ENCODE results near the gene TBXT.

TBXT gene

GRCh38 chr6:166115609-166116008 is 52.0 kb downstream of the TBXT start:
- DNase-seq (ENCODE audit: low read depth, low spot score): no peak
- Histone ChIP-seq H3K9me3 (ENCODE audit: control insufficient read depth, insufficient read depth, low read length) (no peaks in the 10 kb centered on the region), H3K4me3 (ENCODE audit: low read length) (no peak overlapping the region), H3K27me3 (ENCODE audit: control insufficient read depth, insufficient read depth, low read length) (no peaks in the 10 kb centered on the region), H3K4me1 (ENCODE audit: control insufficient read depth, insufficient read depth, low read length) (no peaks in the 10 kb centered on the region), H3K36me3 (ENCODE audit: control insufficient read depth, insufficient read depth, low read length) (no peaks in the 10 kb centered on the region), H3K27ac (ENCODE audit: low read length) (no peak overlapping the region)

DNA sequence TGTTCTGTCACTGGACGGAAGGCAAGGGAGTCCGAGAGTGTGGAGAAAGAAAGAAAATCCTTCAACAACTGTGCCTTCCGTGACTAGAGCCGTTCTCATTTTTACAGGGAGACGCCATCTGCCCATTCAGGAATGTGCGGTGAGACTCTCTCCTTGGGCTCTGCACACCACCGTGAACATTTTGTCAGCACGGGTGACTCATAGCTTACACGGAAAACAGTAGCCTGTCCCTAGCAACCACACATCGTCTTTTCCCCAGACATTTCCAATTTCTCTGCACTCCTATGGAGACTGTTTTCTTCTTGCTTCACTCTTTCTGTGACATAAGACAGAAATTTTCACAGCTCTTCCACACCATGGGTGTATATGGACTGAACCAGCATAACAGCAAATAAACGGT is 55.1 kb downstream of the TBXT start:
- H3K27ac ChIP-seq (ENCODE audit: low read length): no peak overlapping the region
- no CpG with 5 or more reads among the region's 11 CpGs for WGBS (ENCODE audit: insufficient coverage, insufficient read length)
- no peak overlapping the region for H3K4me3 ChIP-seq (ENCODE audit: low read length)
- no peaks in the 10 kb centered on the region for H3K36me3 ChIP-seq (ENCODE audit: control insufficient read depth, insufficient read depth, low read length)
- H3K27me3 ChIP-seq (ENCODE audit: control insufficient read depth, insufficient read depth, low read length): no peaks in the 10 kb centered on the region
- no peaks in the 10 kb centered on the region for H3K4me1 ChIP-seq (ENCODE audit: control insufficient read depth, insufficient read depth, low read length)
- no peak for DNase-seq (ENCODE audit: low read depth, low spot score)
- no peaks in the 10 kb centered on the region for H3K9me3 ChIP-seq (ENCODE audit: control insufficient read depth, insufficient read depth, low read length)

- no CpG with 5 or more reads among the region's 2 CpGs for WGBS (ENCODE audit: insufficient coverage, insufficient read length)
- Histone ChIP-seq H3K36me3 (ENCODE audit: control insufficient read depth, insufficient read depth, low read length) (no peaks in the 10 kb centered on the region), H3K9me3 (ENCODE audit: control insufficient read depth, insufficient read depth, low read length) (no peaks in the 10 kb centered on the region), H3K4me3 (ENCODE audit: low read length) (no peak overlapping the region), H3K27me3 (ENCODE audit: control insufficient read depth, insufficient read depth, low read length) (no peaks in the 10 kb centered on the region), H3K27ac (ENCODE audit: low read length) (no peak overlapping the region), H3K4me1 (ENCODE audit: control insufficient read depth, insufficient read depth, low read length) (no peaks in the 10 kb centered on the region)
- no peak for DNase-seq (ENCODE audit: low read depth, low spot score)
Measured at GRCh38 chr6:166109608-166110007, 58.0 kb downstream of the TBXT start.
